Kidney glomerular epithelial cell (primary cell): ENCODE measurements around the gene ABCF3.
"Not testable (repeated sequence)": the region's sequence is repeated elsewhere in the genome, so short reads cannot be mapped to it uniquely, and the experiment has no call there.

ENCODE experiments used
- DNase-seq: peaks from one replicate; lab custom pipeline; 2025; lab: John Stamatoyannopoulos, UW

The ABCF3 gene

GRCh38 chr3:184186184-184186901 lies at the start of gene ABCF3:
TSS of gene ABCF3 (plus strand) at chr3:184186199. CDS start at chr3:184186208, 9 bp downstream.
- no peak for DNase-seq

- DNase-seq: no peak
Observed at GRCh38 chr3:184140436-184140835, 45.6 kb upstream of the ABCF3 start.

DNA sequence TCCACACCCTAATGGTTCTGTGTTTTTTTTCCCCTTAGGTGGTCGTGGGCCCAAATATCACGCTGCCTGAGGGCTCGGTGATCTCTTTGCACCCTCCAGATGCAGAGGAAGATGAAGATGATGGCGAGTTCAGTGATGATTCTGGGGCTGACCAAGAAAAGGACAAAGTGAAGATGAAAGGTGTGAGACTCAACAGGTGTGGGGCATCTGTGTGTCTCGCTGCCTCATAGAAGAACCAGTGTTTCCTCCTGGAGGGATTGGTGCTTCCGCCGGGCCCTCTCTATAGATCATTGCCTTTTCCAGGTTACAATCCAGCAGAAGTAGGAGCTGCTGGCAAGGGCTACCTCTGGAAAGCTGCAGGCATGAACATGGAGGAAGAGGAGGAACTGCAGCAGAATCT lies 43.8 kb upstream of the ABCF3 start:
- no peak for DNase-seq

GRCh38 chr3:184143327-184143726 lies 42.7 kb upstream of the ABCF3 start:
- DNase-seq: no peak

DNA sequence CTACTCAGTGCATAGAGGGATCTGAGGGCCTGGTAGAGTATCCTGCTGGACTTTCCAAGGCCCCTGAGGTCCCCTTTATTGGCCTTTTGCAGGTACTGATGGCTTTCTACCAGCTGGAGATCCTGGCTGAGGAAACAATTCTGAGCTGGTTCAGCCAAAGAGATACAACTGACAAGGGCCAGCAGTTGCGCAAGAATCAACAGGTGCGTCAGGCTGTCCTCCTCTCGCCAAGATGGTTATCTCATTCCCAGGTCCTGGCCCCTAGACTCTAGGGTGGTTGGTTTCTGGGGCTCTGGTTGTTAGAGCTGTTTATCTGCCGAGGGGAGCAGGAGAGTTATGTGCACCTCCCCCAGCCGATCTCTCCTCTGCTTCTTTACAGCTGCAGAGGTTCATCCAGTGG lies 41.5 kb upstream of the ABCF3 start:
- DNase-seq: no peak

DNA sequence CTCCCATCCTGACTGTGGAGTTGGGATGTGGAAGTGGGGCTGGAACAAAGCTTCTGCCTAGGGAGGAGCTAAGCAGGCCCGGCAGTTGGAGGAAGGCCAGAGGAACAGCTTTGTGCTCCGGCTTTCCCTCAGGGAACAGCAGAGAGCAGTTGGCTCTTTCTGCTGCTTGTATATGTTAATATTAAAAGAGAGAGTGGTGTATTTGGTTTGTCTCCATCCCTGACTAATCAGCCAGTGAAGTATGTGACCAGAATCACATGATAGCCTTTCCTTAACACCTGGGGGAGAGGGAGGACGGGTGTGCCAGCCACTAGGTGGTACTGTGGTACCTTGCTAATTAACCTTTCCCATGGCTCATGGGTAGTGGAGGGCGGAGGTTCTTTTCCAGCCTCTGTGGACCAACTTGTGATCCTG lies 40.9 kb upstream of the ABCF3 start:
- DNase-seq: peak; percentile 88

DNA sequence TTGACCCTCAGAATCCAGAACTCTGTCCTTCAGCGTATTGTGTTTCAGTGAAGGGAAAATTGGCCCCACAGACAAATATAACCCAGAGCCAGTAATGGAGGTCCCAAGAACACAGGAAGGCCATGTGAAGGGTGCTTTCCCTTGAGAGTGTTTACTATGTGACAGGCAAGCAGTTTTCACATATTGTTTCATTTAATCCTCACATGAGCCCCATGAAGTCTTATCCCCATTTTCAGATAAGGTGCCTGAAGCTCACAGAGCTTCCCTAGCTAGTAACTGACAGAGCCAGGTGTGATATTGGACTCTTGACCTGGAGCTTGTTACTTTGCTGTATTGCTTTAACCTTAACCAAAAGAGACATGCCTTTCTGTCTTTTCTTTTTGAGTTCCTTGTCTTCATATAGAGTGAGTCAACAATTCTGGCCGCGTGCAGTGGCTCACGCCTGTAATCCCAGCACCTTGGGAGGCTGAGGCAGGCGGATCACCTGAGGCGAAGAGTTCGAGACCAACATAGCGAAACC lies 40.2 kb upstream of the ABCF3 start:
- DNase-seq: no peak

DNA sequence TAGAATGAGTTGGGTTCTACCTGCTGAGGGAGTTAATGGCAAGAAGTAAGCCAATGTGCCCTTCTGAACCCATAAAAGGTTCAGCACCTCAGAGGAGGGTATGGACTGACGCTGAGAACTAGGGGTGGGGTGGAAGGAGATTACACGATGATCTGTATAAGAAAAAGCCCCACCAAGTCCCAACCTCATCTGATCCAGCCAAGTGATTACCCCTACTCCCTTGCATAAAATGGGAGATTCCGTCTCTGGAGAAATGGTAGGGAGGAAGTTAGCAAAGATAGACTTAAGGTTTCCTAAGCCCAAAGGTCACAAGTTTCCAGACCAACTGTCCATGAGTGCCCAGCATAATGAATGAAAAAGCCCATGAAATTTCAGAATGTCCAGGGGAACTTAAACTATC lies 37.9 kb upstream of the ABCF3 start:
- no peak for DNase-seq

DNA sequence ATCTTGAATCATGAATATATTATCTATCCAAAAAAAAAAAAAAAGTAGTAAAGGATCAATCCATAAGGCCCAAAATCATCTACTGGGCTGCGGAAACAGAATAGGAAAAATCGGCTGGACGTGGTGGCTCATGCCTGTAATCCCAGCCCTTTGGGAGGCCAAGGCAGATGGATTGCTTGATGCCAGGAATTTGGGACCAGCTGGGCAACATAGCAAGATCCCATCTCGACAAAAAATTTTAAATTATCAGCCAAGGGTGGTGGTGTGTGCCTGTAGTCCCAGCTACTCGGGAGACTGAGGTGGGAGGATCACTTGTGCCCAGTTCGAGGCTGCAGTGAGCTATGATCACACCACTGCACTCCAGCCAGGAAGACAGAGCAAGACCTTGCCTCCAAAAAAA lies 36.9 kb upstream of the ABCF3 start:
- no peak for DNase-seq

- peak; percentile 28 for DNase-seq
Observed at GRCh38 chr3:184149770-184150169, 36.2 kb upstream of the ABCF3 start.

GRCh38 chr3:184154885-184155643 lies 30.9 kb upstream of the ABCF3 start, which contains the start of gene DVL3:
TSS of gene DVL3 (plus strand) at chr3:184155377. CDS start at chr3:184155636, 259 bp downstream.
- peak; percentile 26 for DNase-seq

DNA sequence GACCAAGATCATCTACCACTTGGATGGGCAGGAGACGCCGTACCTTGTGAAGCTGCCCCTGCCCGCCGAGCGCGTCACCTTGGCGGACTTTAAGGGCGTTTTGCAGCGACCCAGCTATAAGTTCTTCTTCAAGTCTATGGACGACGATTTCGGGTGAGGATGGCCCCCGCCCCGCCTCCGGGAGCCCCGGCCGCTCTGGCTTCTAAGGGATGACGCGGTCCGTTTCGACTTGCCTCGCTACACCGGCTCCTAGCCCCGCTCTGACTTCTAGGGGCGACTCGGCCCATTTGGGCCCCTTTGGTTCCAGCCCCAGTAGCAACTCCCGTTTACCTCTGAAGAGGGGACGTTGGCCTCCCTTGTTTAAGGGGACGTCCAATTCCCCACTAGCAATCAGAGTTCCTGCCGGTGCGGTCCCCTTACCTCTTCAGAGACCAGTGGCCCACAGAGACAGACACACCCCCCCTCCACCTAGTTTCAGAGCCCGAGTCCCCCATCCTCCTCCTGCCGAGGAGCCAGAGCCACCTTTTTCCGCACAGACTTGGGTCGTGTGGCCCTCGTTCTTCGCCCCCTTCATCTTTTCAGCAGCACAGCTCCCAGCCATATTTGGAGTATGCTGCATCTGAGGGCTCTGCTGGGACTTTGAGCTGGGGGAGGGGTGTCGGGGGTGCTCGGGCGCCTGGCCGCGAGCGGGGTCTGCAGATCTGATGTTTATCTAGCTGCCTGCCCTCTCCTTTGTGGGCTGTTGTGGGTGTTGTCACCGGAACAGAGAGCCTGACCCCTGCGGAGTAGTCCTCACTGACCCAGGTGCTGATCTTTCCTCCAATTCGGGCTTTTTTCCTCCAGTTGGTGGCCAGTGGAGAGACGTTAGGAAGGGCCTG lies 30.1 kb upstream of the ABCF3 start:
- no peak for DNase-seq

- DNase-seq: peak; percentile 33
Observed at GRCh38 chr3:184156522-184156955, 29.5 kb upstream of the ABCF3 start.

- no peak for DNase-seq
Observed at GRCh38 chr3:184157206-184157605, 28.8 kb upstream of the ABCF3 start.

DNA sequence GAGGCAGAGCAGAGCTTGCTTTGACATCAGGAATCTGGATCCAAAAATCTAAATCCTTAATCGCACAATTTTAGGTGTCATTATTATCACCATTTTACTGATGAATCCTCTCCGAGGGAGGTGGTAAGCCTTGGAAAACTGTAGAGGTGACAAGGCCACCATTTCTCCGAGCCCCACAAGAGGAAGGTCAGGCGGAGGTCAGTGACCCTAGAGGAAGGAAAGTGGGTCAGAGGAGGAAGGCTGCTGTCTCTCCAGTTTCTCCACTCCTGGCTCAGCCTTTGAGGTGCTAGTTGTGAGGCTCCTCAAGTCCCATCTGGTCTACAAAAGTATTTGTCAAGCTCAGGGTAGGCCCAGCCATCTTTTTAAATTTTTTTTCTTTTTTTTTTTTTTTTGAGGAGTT lies 27.6 kb upstream of the ABCF3 start:
- DNase-seq: no peak

GRCh38 chr3:184160456-184160855 lies 25.5 kb upstream of the ABCF3 start:
- no peak for DNase-seq

- DNase-seq: not testable (repeated sequence)
Observed at GRCh38 chr3:184162571-184163070, 23.4 kb upstream of the ABCF3 start.

- DNase-seq: no peak
Observed at GRCh38 chr3:184164648-184165330, 21.2 kb upstream of the ABCF3 start.

- DNase-seq: no peak
Observed at GRCh38 chr3:184165543-184165942, 20.5 kb upstream of the ABCF3 start.

DNA sequence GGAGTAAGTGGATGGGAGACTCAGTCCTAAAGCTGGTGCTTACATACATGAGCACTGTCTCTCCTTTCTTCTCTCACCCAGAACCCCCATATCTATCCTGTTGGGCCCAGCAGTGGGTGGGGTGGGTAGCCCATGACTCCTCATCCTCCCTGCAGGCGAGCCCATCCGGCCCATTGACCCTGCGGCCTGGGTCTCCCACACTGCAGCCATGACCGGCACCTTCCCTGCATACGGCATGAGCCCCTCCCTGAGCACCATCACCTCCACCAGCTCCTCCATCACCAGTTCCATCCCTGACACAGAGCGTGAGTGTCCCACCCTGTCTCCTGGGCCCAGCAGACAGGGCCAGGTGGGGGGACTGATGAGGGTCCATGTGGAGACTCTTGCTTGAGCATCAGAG lies 19.3 kb upstream of the ABCF3 start:
- DNase-seq: no peak

- DNase-seq: no peak
Observed at GRCh38 chr3:184167786-184168185, 18.2 kb upstream of the ABCF3 start.
